HEK293 (cell line): ENCODE results near the gene PAIP2.

Source experiments
- CTCF ChIA-PET: fragments of 350-600 bp; formaldehyde crosslinking; extraction: SDS; loops from one replicate; lab custom pipeline; 2021; ENCODE audit warnings: antibody characterized with exemption; lab: Yijun Ruan, JAX
- POLR2A ChIA-PET: fragments of 300-600 bp; formaldehyde crosslinking; extraction: SDS; loops from one replicate; lab custom pipeline; 2020; ENCODE audit warnings: antibody characterized with exemption, inconsistent platforms; lab: Yijun Ruan, JAX
- H3K27ac ChIP-seq: fragments of 200-500 bp; sonication (Bioruptor generic); 2 replicates; pipeline ENCODE4 v1.5.1; 2014; ENCODE audit warnings: low read depth, low read length, control low read depth, inconsistent platforms; ENCODE audit errors: extremely low read depth
- H3K36me3 ChIP-seq, 2 experiments: fragments of 200-500 bp in 1 of 2; sonication (Bioruptor generic) in 1 of 2; 1 replicate in 1 of 2; 2 replicates in 1 of 2; pipeline ENCODE4 v1.5.1; 2014 to 2017; ENCODE audit warnings: inconsistent platforms in 2 of 2, low read length in 2 of 2; ENCODE audit not compliant: control insufficient read depth in 2 of 2, insufficient read depth in 1 of 2
- H3K4me1 ChIP-seq: fragments of 200-500 bp; sonication (Bioruptor generic); 2 replicates; pipeline ENCODE4 v1.5.1; 2014; ENCODE audit warnings: mild to moderate bottlenecking, low read length, inconsistent platforms; ENCODE audit not compliant: control insufficient read depth, insufficient read depth
- H3K4me3 ChIP-seq: 2 replicates; pipeline ENCODE4 v1.5.1; 2011; ENCODE audit warnings: low read depth, mild to moderate bottlenecking, control low read depth, low read length, moderate library complexity
- H3K9me3 ChIP-seq: fragments of 200-500 bp; sonication (Bioruptor generic); 2 replicates; pipeline ENCODE4 v1.5.1; 2014; ENCODE audit warnings: low read depth, low read length, inconsistent platforms; ENCODE audit not compliant: control insufficient read depth, insufficient read depth
- KLF10 ChIP-seq: fragments of 450-650 bp; IDR thresholded peaks from 2 replicates; pipeline ENCODE4 v1.5.1; 2018; ENCODE audit warnings: missing biosample characterization, mild to moderate bottlenecking, missing genetic modification characterization
- KLF8 ChIP-seq: fragments of 450-650 bp; formaldehyde crosslinking; IDR thresholded peaks from 2 replicates; pipeline ENCODE4 v1.5.1; 2016; ENCODE audit warnings: missing biosample characterization, missing genetic modification characterization
- PRDM10 ChIP-seq: fragments of 450-650 bp; formaldehyde crosslinking; IDR thresholded peaks from 2 replicates; pipeline ENCODE4 v1.5.1; 2016; ENCODE audit warnings: missing biosample characterization, missing genetic modification characterization
- SP2 ChIP-seq: fragments of 450-650 bp; formaldehyde crosslinking; IDR thresholded peaks from 2 replicates; pipeline ENCODE4 v1.5.1; 2016; ENCODE audit warnings: missing biosample characterization, missing genetic modification characterization
- ZFP69B ChIP-seq: fragments of 450-650 bp; formaldehyde crosslinking; IDR thresholded peaks from 2 replicates; pipeline ENCODE4 v1.5.1; 2016; ENCODE audit warnings: missing biosample characterization, missing genetic modification characterization
- ZNF184 ChIP-seq: fragments of 450-650 bp; IDR thresholded peaks from 2 replicates; pipeline ENCODE4 v1.5.1; 2018; ENCODE audit warnings: missing biosample characterization, mild to moderate bottlenecking, missing genetic modification characterization
- ZNF266 ChIP-seq: fragments of 450-650 bp; formaldehyde crosslinking; IDR thresholded peaks from 2 replicates; pipeline ENCODE4 v1.5.1; 2016; ENCODE audit warnings: missing biosample characterization, missing genetic modification characterization, low read depth
- ZNF274 ChIP-seq, 2 experiments: fragments of 200-500 bp in 1 of 2; fragments of 450-650 bp in 1 of 2; sonication (Bioruptor generic) in 1 of 2; formaldehyde crosslinking in 1 of 2; IDR thresholded peaks; 2 replicates each; pipeline versions ENCODE4 v1.5.1 to v1.6.1; 2014 to 2016; ENCODE audit warnings: borderline replicate concordance in 1 of 2, inconsistent platforms in 1 of 2, low read length in 1 of 2, missing biosample characterization in 1 of 2, missing genetic modification characterization in 1 of 2
- ZNF398 ChIP-seq: fragments of 450-650 bp; formaldehyde crosslinking; IDR thresholded peaks from 2 replicates; pipeline ENCODE4 v1.5.1; 2017; ENCODE audit warnings: missing biosample characterization, missing genetic modification characterization
- ZNF549 ChIP-seq: fragments of 450-650 bp; IDR thresholded peaks from 2 replicates; pipeline ENCODE4 v1.5.1; 2018; ENCODE audit warnings: missing biosample characterization, missing genetic modification characterization, mild to moderate bottlenecking, inconsistent platforms, moderate library complexity
- ZNF585B ChIP-seq: fragments of 450-650 bp; formaldehyde crosslinking; IDR thresholded peaks from 2 replicates; pipeline ENCODE4 v1.5.1; 2016; ENCODE audit warnings: missing biosample characterization, missing genetic modification characterization
- ZNF843 ChIP-seq: fragments of 450-650 bp; formaldehyde crosslinking; IDR thresholded peaks from 2 replicates; pipeline ENCODE4 v1.5.1; 2016; ENCODE audit warnings: missing biosample characterization, missing genetic modification characterization
- TF ChIP-seq, protein P1 (sequence below): fragments of 450-650 bp; formaldehyde crosslinking; IDR thresholded peaks from 2 replicates; pipeline ENCODE4 v1.5.1; 2016; ENCODE audit warnings: missing biosample characterization, missing genetic modification characterization
- TF ChIP-seq, protein P2 (sequence below): fragments of 450-650 bp; formaldehyde crosslinking; IDR thresholded peaks from 2 replicates; pipeline ENCODE4 v1.5.0; 2017; ENCODE audit warnings: missing biosample characterization, missing genetic modification characterization, borderline replicate concordance
- TF ChIP-seq, protein P3 (sequence below): fragments of 450-650 bp; formaldehyde crosslinking; IDR thresholded peaks from 2 replicates; pipeline ENCODE4 v1.5.1; 2016; ENCODE audit warnings: missing biosample characterization, missing genetic modification characterization
- TF ChIP-seq, protein P4 (sequence below): fragments of 450-650 bp; formaldehyde crosslinking; IDR thresholded peaks from 2 replicates; pipeline ENCODE4 v1.5.1; 2016; ENCODE audit warnings: missing biosample characterization, missing genetic modification characterization

PAIP2 gene

DNA sequence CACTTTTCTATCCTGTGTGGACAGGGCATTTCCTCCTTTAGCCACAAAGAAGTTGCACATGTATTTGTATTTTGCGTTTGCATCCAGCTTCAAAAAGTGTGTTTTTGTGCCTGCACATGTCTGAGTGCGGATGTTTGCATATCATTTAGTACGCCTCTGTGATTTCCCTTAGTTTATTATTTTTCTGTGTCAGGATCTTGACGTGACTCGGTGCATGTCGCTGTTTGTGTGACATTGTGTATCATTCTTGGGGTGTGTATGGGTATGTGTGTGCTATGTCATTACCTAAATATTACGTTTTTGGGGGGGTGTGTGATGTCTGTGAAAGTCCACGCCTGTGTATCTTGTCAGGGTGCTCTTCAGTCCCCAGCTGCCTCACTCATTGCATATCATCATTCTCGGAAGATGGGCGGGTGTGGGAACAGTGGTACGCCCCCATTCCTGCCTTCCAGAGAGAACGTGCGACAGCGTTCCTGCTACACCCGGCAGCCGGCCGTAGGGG lies 416 bp upstream of the PAIP2 start (continued):
- no peak for TF ChIP-seq ZNF266
- no peak for TF ChIP-seq ZNF274 (IDR thresholded peaks at IDR 0.05; ENCODE audit: low read length)
- no peak for TF ChIP-seq ZNF274 (tag by site-specific recombination; IDR thresholded peaks at IDR 0.05; ENCODE audit: borderline replicate concordance)
- TF ChIP-seq, protein P1, sequence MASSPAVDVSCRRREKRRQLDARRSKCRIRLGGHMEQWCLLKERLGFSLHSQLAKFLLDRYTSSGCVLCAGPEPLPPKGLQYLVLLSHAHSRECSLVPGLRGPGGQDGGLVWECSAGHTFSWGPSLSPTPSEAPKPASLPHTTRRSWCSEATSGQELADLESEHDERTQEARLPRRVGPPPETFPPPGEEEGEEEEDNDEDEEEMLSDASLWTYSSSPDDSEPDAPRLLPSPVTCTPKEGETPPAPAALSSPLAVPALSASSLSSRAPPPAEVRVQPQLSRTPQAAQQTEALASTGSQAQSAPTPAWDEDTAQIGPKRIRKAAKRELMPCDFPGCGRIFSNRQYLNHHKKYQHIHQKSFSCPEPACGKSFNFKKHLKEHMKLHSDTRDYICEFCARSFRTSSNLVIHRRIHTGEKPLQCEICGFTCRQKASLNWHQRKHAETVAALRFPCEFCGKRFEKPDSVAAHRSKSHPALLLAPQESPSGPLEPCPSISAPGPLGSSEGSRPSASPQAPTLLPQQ (tag by site-specific recombination), result no peak
- TF ChIP-seq ZNF843 (tag by site-specific recombination), result no peak
- no peak for TF ChIP-seq ZNF398
- peak; percentile 89 for TF ChIP-seq PRDM10 (tag by site-specific recombination)
- no peak for TF ChIP-seq ZFP69B (tag by site-specific recombination)
- no peak for TF ChIP-seq ZNF585B
- TF ChIP-seq KLF8, result no peak
- no peak for TF ChIP-seq KLF10

- peak overlapping the region; percentile 97 for H3K27ac ChIP-seq
- CTCF ChIA-PET, result interaction anchor here (0.5 to 1.6 kb wide), 16 partner anchors 8 to 786 kb away, joined by 3 to 7 read pairs (median 4); partner anchors contain the start of gene MATR3
- no peaks in the 10 kb centered on the region for H3K9me3 ChIP-seq
- TF ChIP-seq, protein P2, sequence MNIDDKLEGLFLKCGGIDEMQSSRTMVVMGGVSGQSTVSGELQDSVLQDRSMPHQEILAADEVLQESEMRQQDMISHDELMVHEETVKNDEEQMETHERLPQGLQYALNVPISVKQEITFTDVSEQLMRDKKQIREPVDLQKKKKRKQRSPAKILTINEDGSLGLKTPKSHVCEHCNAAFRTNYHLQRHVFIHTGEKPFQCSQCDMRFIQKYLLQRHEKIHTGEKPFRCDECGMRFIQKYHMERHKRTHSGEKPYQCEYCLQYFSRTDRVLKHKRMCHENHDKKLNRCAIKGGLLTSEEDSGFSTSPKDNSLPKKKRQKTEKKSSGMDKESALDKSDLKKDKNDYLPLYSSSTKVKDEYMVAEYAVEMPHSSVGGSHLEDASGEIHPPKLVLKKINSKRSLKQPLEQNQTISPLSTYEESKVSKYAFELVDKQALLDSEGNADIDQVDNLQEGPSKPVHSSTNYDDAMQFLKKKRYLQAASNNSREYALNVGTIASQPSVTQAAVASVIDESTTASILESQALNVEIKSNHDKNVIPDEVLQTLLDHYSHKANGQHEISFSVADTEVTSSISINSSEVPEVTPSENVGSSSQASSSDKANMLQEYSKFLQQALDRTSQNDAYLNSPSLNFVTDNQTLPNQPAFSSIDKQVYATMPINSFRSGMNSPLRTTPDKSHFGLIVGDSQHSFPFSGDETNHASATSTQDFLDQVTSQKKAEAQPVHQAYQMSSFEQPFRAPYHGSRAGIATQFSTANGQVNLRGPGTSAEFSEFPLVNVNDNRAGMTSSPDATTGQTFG (tag by site-specific recombination), result no peak
- TF ChIP-seq ZNF184, result 0 out of 2 replicates have a peak, but pooled peaks have one; percentile 28
- POLR2A ChIA-PET, result interaction anchor here (0.5 to 3.3 kb wide), 27 partner anchors 10 to 1129 kb away, joined by 3 to 62 read pairs (median 5); partner anchors contain the start of genes CDC23, DNAJC18, HSPA9 and MATR3
- H3K36me3 ChIP-seq, result peaks cover 16 to 28% of the 10 kb centered on the region in 2 experiments
- peak overlapping the region; percentile 97 for H3K4me3 ChIP-seq
- H3K4me1 ChIP-seq, result peaks cover 11% of the 10 kb centered on the region
Observed at GRCh38 chr5:139342423-139342723, 719 bp downstream of the PAIP2 start.

DNA sequence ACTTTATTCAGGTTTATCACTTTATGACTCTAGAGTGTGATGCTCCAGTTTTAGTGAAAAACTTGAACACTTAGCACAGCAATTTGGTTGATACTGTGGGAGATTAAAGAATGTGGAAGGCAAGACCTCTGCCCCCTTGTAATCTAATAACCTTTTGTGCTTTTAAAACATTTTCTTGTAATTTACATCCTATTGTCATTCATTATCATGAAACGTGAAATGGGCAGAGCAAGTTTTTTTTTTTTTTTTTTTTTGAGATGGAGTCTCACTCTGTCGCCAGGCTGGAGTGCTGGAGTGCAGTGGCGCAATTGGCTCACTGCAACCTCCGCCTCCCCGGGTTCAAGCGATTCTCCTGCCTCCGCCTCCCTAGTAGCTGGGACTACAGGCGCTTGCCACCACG lies 1.8 kb downstream of the PAIP2 start:
- ChIA-PET POLR2A (interaction anchor here (1.5 kb wide), 1 partner anchor 21 kb away, joined by 4 read pairs; no protein-coding TSS in a partner anchor), CTCF (interaction anchor here (0.6 to 0.7 kb wide), 2 partner anchors 17 to 990 kb away, joined by 3 read pairs; no protein-coding TSS in a partner anchor)
- Histone ChIP-seq H3K36me3 (peaks cover 16 to 39% of the 10 kb centered on the region in 2 experiments), H3K4me1 (peaks cover 11% of the 10 kb centered on the region), H3K4me3 (peak overlapping the region; percentile 97), H3K27ac (no peak overlapping the region), H3K9me3 (no peaks in the 10 kb centered on the region)
- TF ChIP-seq ZNF549 (tag by site-specific recombination) (no peak), SP2 (tag by site-specific recombination) (peak; percentile 29; the same call in 1 of the 2 replicates)
- TF ChIP-seq, protein P3, sequence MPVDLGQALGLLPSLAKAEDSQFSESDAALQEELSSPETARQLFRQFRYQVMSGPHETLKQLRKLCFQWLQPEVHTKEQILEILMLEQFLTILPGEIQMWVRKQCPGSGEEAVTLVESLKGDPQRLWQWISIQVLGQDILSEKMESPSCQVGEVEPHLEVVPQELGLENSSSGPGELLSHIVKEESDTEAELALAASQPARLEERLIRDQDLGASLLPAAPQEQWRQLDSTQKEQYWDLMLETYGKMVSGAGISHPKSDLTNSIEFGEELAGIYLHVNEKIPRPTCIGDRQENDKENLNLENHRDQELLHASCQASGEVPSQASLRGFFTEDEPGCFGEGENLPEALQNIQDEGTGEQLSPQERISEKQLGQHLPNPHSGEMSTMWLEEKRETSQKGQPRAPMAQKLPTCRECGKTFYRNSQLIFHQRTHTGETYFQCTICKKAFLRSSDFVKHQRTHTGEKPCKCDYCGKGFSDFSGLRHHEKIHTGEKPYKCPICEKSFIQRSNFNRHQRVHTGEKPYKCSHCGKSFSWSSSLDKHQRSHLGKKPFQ, result 0 out of 2 replicates have a peak, but pooled peaks have one; percentile 12
- TF ChIP-seq, protein P4, sequence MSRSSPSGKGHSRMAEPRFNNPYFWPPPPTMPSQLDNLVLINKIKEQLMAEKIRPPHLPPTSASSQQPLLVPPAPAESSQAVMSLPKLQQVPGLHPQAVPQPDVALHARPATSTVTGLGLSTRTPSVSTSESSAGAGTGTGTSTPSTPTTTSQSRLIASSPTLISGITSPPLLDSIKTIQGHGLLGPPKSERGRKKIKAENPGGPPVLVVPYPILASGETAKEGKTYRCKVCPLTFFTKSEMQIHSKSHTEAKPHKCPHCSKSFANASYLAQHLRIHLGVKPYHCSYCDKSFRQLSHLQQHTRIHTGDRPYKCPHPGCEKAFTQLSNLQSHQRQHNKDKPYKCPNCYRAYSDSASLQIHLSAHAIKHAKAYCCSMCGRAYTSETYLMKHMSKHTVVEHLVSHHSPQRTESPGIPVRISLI (tag by site-specific recombination), result peak; percentile 94
- TF ChIP-seq, all 188 proteins: peak for 3
